GM12892 (cell line): ENCODE results near the gene CD300LD.
"Not testable (repeated sequence)": the region's sequence is repeated elsewhere in the genome, so short reads cannot be mapped to it uniquely, and the experiment has no call there.

Experiments used
- POLR2A ChIP-seq: IDR thresholded peaks from 2 replicates; pipeline ENCODE4 v1.6.1; 2011; ENCODE audit warnings: low read depth, low read length, control low read depth
- POLR2AphosphoS5 ChIP-seq: IDR thresholded peaks from 2 replicates; pipeline ENCODE4 v1.6.1; 2011; ENCODE audit warnings: low read depth, low read length, control low read depth
- TAF1 ChIP-seq: IDR thresholded peaks from 2 replicates; pipeline ENCODE4 v1.6.1; 2011; ENCODE audit warnings: low read depth, mild to moderate bottlenecking, control low read depth, low read length, borderline replicate concordance

- not testable (repeated sequence) for TF ChIP-seq POLR2A, POLR2AphosphoS5, TAF1
These were observed 44.5 kb upstream of the CD300LD start for GRCh38 chr17:74636541-74637085.
